ENCODE results near the gene FAM78A.
"Not testable (repeated sequence)": the region's sequence is repeated elsewhere in the genome, so short reads cannot be mapped to it uniquely, and the experiment has no call there.

DNA sequence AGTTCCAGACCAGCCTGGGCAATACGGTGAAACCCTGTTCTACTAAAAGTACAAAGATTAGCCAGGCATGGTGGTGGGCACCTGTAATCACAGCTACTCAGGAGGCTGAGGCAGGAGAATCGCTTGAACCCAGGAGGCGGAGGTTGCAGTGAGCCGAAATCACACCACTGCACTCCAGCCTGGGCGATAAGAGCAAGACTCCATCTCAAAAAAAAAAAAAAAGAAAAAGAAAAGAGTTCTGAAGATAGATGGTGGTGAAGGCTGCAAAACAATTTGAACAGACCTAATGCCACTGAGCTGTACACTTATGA is 13.3 kb downstream of the FAM78A start:
- TF ChIP-seq, protein P1, sequence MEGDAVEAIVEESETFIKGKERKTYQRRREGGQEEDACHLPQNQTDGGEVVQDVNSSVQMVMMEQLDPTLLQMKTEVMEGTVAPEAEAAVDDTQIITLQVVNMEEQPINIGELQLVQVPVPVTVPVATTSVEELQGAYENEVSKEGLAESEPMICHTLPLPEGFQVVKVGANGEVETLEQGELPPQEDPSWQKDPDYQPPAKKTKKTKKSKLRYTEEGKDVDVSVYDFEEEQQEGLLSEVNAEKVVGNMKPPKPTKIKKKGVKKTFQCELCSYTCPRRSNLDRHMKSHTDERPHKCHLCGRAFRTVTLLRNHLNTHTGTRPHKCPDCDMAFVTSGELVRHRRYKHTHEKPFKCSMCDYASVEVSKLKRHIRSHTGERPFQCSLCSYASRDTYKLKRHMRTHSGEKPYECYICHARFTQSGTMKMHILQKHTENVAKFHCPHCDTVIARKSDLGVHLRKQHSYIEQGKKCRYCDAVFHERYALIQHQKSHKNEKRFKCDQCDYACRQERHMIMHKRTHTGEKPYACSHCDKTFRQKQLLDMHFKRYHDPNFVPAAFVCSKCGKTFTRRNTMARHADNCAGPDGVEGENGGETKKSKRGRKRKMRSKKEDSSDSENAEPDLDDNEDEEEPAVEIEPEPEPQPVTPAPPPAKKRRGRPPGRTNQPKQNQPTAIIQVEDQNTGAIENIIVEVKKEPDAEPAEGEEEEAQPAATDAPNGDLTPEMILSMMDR (conservative IDR thresholded peaks at IDR 0.05) = not testable (repeated sequence)
- TF ChIP-seq ZFX (IDR thresholded peaks at IDR 0.05) = not testable (repeated sequence)
